GM23338 (cell line): ENCODE measurements around the gene TESK2. TPM values are rescaled to one million over a fixed set of nuclear protein-coding genes. Genes with fewer than 3 reads are reported as not detected.

Experiments
- ATAC-seq: fragments of 200-7000 bp; cut with Tn5 transposase; 3 replicates; pipeline ENCODE4 v1.9.1; 2020
- DNase-seq: peaks from one replicate; pipeline ENCODE4 v3.0.0-alpha.2; 2015; ENCODE audit warnings: low spot score
- H2AFZ ChIP-seq: fragments of 200-600 bp; sonication (generic); 2 replicates; pipeline ENCODE4 v1.8.0; 2016; ENCODE audit warnings: antibody characterized with exemption, mild to moderate bottlenecking, moderate library complexity
- H3F3A ChIP-seq: fragments of 200-600 bp; sonication (generic); replicated peaks from 2 replicates; pipeline ENCODE4 v1.8.0; 2017; ENCODE audit warnings: antibody characterized with exemption, mixed run types, low read depth
- H3K27ac ChIP-seq: fragments of 200-600 bp; sonication (generic); 2 replicates; pipeline ENCODE4 v1.6.1; 2016; ENCODE audit warnings: low read depth
- H3K27me3 ChIP-seq: fragments of 200-600 bp; sonication (generic); 2 replicates; pipeline ENCODE4 v1.8.0; 2016; ENCODE audit warnings: mild to moderate bottlenecking, mixed run types, moderate library complexity; ENCODE audit not compliant: insufficient read depth
- H3K36me3 ChIP-seq: fragments of 200-600 bp; sonication (generic); 2 replicates; pipeline ENCODE4 v1.8.0; 2016; ENCODE audit warnings: mild to moderate bottlenecking; ENCODE audit not compliant: insufficient read depth
- H3K4me1 ChIP-seq: fragments of 200-600 bp; sonication (generic); 2 replicates; pipeline ENCODE4 v1.8.0; 2016; ENCODE audit warnings: mild to moderate bottlenecking, moderate library complexity; ENCODE audit not compliant: insufficient read depth
- H3K4me2 ChIP-seq: fragments of 200-600 bp; sonication (generic); 2 replicates; pipeline ENCODE4 v1.7.1; 2017; ENCODE audit warnings: mixed run types
- H3K4me3 ChIP-seq: fragments of 200-600 bp; sonication (generic); 2 replicates; pipeline ENCODE4 v1.6.1; 2016; ENCODE audit warnings: mixed run types
- H3K79me2 ChIP-seq: fragments of 200-600 bp; sonication (generic); replicated peaks from 2 replicates; pipeline ENCODE4 v1.8.0; 2017; ENCODE audit warnings: mild to moderate bottlenecking; ENCODE audit not compliant: insufficient read depth
- H3K9me2 ChIP-seq: fragments of 200-600 bp; sonication (generic); 2 replicates; pipeline ENCODE4 v1.8.0; 2017; ENCODE audit not compliant: insufficient read depth
- H4K20me1 ChIP-seq: fragments of 200-600 bp; sonication (generic); replicated peaks from 2 replicates; pipeline ENCODE4 v1.8.0; 2017; ENCODE audit warnings: mild to moderate bottlenecking; ENCODE audit not compliant: insufficient read depth
- H3K27ac Mint-ChIP-seq: 2 replicates; pipeline ENCODE4 v1.8.0; 2020; ENCODE audit warnings: inconsistent platforms, mild to moderate bottlenecking, moderate library complexity, mixed read lengths
- H3K27me3 Mint-ChIP-seq: 3 replicates; pipeline ENCODE4 v1.8.0; 2022; ENCODE audit warnings: low read depth, mild to moderate bottlenecking, moderate library complexity, mixed read lengths, inconsistent platforms; ENCODE audit not compliant: insufficient read depth, poor library complexity
- H3K36me3 Mint-ChIP-seq: 3 replicates; pipeline ENCODE4 v1.8.0; 2021; ENCODE audit warnings: low read depth, mild to moderate bottlenecking, inconsistent platforms, moderate library complexity, mixed read lengths
- H3K4me1 Mint-ChIP-seq: 3 replicates; pipeline ENCODE4 v1.8.0; 2020; ENCODE audit warnings: mild to moderate bottlenecking, inconsistent platforms, mixed read lengths
- H3K4me3 Mint-ChIP-seq: 3 replicates; pipeline ENCODE4 v1.8.0; 2021; ENCODE audit warnings: moderate library complexity, mild to moderate bottlenecking, inconsistent platforms, mixed read lengths
- H3K9me3 Mint-ChIP-seq: 3 replicates; pipeline ENCODE4 v1.8.0; 2020; ENCODE audit warnings: moderate library complexity, mild to moderate bottlenecking, inconsistent platforms, mixed read lengths
- CREB1 ChIP-seq: fragments of 250-450 bp; sonication (Bioruptor Pico); IDR thresholded peaks from 2 replicates; pipeline ENCODE4 v1.5.0; 2020; ENCODE audit warnings: low read depth, mild to moderate bottlenecking, moderate library complexity
- CTCF ChIP-seq, 2 experiments: fragments of 200-600 bp in 1 of 2; sonication (generic) in 1 of 2; conservative IDR thresholded peaks; 2 replicates each; pipeline versions ENCODE4 v1.5.1 to v1.6.1; 2016 to 2017; ENCODE audit warnings: antibody characterized with exemption in 2 of 2, low read depth in 2 of 2, mild to moderate bottlenecking in 2 of 2, moderate library complexity in 1 of 2
- ETS1 ChIP-seq: IDR thresholded peaks from 2 replicates; pipeline ENCODE4 v1.6.1; 2016; ENCODE audit warnings: antibody characterized with exemption
- EZH2 ChIP-seq: fragments of 200-600 bp; sonication (generic); IDR thresholded peaks from one replicate; pipeline ENCODE4 v1.8.0; 2017; ENCODE audit warnings: antibody characterized with exemption, mild to moderate bottlenecking, low read depth; ENCODE audit not compliant: unreplicated experiment
- EZH2phosphoT487 ChIP-seq: fragments of 200-600 bp; sonication (generic); IDR thresholded peaks from one replicate; pipeline ENCODE4 v1.8.1; 2018; ENCODE audit warnings: antibody characterized with exemption; ENCODE audit not compliant: unreplicated experiment
- JUNB ChIP-seq: IDR thresholded peaks from one replicate; pipeline ENCODE4 v1.6.1; 2016; ENCODE audit warnings: antibody characterized with exemption; ENCODE audit not compliant: unreplicated experiment
- NANOG ChIP-seq: IDR thresholded peaks from 2 replicates; pipeline ENCODE4 v1.6.1; 2016; ENCODE audit warnings: antibody characterized with exemption, borderline replicate concordance
- POLR2AphosphoS5 ChIP-seq: IDR thresholded peaks from 2 replicates; pipeline ENCODE4 v1.6.1; 2016; ENCODE audit warnings: antibody characterized with exemption, low read depth
- REST ChIP-seq: IDR thresholded peaks from one replicate; pipeline ENCODE4 v1.6.1; 2018; ENCODE audit warnings: antibody characterized with exemption; ENCODE audit not compliant: unreplicated experiment
- STAT1 ChIP-seq: IDR thresholded peaks from one replicate; pipeline ENCODE4 v1.6.1; 2016; ENCODE audit warnings: antibody characterized with exemption; ENCODE audit not compliant: unreplicated experiment
- ZNF114 ChIP-seq: fragments of 250-450 bp; sonication (Bioruptor Pico); IDR thresholded peaks from 2 replicates; pipeline ENCODE4 v1.5.0; 2020; ENCODE audit warnings: mild to moderate bottlenecking, moderate library complexity
- ZNF331 ChIP-seq: fragments of 250-450 bp; sonication (Bioruptor Pico); IDR thresholded peaks from 2 replicates; pipeline ENCODE4 v1.5.0; 2020; ENCODE audit warnings: low read depth, mild to moderate bottlenecking, moderate library complexity
- ZNF462 ChIP-seq: fragments of 250-450 bp; sonication (Bioruptor Pico); IDR thresholded peaks from 2 replicates; pipeline ENCODE4 v1.5.0; 2020; ENCODE audit warnings: mild to moderate bottlenecking, moderate library complexity
- polyA plus RNA-seq: library from polyadenylated mRNA; unstranded; fragments of >200 nt; fragmentation: Nextera tagmentation; extraction: Ambion mirVana; gene quantifications from 2 replicates; pipeline ENCODE4 v1.2.1, GENCODE V29; 2016
- total RNA-seq: library from RNA; depleted of rRNA; stranded (reverse); fragments of >200 nt; shearing (Covaris generic); gene quantifications from 2 replicates; pipeline ENCODE4 v1.2.3, GENCODE V29; 2014

Gene TESK2
- total and polyA plus RNA-seq, 2 experiments from 2014 or later: 5.2 to 14.0 TPM

GRCh38 chr1:45317166-45317565 lies 173.8 kb downstream of the TESK2 start:
- H3K9me2 ChIP-seq: no peaks in the 10 kb centered on the region
- Mint-ChIP-seq H3K9me3 (no peaks in the 10 kb centered on the region), H3K27me3 (peaks cover 1% of the 10 kb centered on the region), H3K36me3 (no peaks in the 10 kb centered on the region), H3K27ac (no peak overlapping the region), H3K4me1 (peaks cover 13% of the 10 kb centered on the region), H3K4me3 (no peak overlapping the region)
- H2AFZ ChIP-seq: no peak overlapping the region
- H3K27me3 ChIP-seq: no peaks in the 10 kb centered on the region
- H3K4me2 ChIP-seq: no peak overlapping the region
- ATAC-seq (peak; percentile 40), DNase-seq (no peak)
- H3K4me3 ChIP-seq: no peak overlapping the region
- H3K4me1 ChIP-seq: peaks cover 25% of the 10 kb centered on the region
- no peaks in the 10 kb centered on the region for H4K20me1 ChIP-seq
- no peak overlapping the region for H3K27ac ChIP-seq
- TF ChIP-seq ZNF462 (CRISPR knock-in tag) (no peak), EZH2phosphoT487 (no peak), EZH2 (no peak), POLR2AphosphoS5 (no peak), STAT1 (no peak), REST (no peak), JUNB (no peak), ZNF331 (CRISPR knock-in tag) (no peak), NANOG (no peak), ETS1 (no peak), ZNF114 (no peak), CREB1 (CRISPR knock-in tag) (no peak), CTCF (conservative IDR thresholded peaks at IDR 0.05; ENCODE audit: low read depth in 2 of 2) (no peak)
- H3K36me3 ChIP-seq: no peaks in the 10 kb centered on the region
- no peaks in the 10 kb centered on the region for H3F3A ChIP-seq
- H3K79me2 ChIP-seq: no peaks in the 10 kb centered on the region
